Activated gamma-delta T cell (primary cell): Measurements from ENCODE around the gene CDK4.

Experiments used
- DNase-seq: peaks from one replicate; lab custom pipeline; 2025; lab: John Stamatoyannopoulos, UW

CDK4 gene

DNA sequence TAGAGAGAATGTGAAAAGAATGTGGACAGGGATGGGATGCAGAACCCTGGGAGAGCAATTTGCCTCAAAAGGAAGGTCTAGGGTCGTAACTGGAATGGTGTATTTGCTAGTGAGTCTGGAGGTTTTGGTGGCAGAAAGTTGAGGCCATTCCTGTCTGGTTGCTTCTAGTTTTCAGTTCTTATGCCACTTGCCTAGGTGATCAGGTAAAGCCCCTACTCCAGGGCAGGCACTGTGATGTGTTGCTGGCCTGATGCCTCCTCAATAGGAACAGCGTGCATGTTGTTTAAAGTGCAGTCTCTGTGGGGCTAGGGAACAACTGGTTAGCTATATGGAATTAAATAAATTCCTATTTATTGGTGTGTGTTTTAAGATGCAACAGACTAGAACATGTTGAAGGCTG lies 51.8 kb downstream of the CDK4 start:
- DNase-seq, result no peak

DNA sequence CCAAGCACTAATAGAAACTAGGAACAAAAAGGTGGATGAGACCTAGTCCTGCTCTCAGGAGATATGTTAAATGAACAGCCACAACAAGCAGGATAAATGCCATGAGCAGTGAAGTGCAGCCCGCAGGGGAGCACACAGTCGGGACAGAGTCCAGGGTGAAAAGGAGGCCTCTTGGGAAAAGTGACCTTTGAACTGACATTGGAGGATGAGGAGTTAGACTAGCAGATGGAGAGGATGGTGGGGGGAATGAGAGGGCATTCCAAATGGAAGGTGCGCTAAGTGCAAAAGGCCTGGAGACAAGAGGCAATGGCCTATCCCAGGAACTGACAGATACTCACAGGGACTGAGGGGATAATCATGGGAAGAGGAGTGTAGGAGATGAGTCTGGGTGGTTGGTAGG lies 53.7 kb downstream of the CDK4 start:
- no peak for DNase-seq
